Measurements from ENCODE around the gene ITGB2. TPM values are rescaled to one million over a fixed set of nuclear protein-coding genes. Genes with fewer than 3 reads are reported as not detected.

The ITGB2 gene
- total RNA-seq, 1 donor from 2014 or later, result 0.91 TPM

GRCh38 chr21:44862869-44863685 is 57.6 kb downstream of the ITGB2 start:
- peak; percentile 17 for DNase-seq
- Mint-ChIP-seq H3K36me3 (ENCODE audit: unreplicated experiment) (no peaks in the 10 kb centered on the region), H3K4me3 (ENCODE audit: unreplicated experiment) (peak overlapping the region; percentile 12), H3K27ac (ENCODE audit: unreplicated experiment) (peak overlapping the region; percentile 49), H3K27me3 (ENCODE audit: unreplicated experiment) (peaks cover 18% of the 10 kb centered on the region), H3K9me3 (ENCODE audit: unreplicated experiment) (peaks cover 20% of the 10 kb centered on the region), H3K4me1 (ENCODE audit: low read depth, unreplicated experiment) (peaks cover 66% of the 10 kb centered on the region)
- TF ChIP-seq CTCF (IDR thresholded peaks at IDR 0.05; ENCODE audit: partially characterized antibody, unreplicated experiment), result no peak

GRCh38 chr21:44858791-44859190 is 61.9 kb downstream of the ITGB2 start:
- Mint-ChIP-seq H3K4me1 (ENCODE audit: low read depth, unreplicated experiment) (peaks cover 50% of the 10 kb centered on the region), H3K36me3 (ENCODE audit: unreplicated experiment) (no peaks in the 10 kb centered on the region), H3K9me3 (ENCODE audit: unreplicated experiment) (peaks cover 16% of the 10 kb centered on the region), H3K27me3 (ENCODE audit: unreplicated experiment) (peaks cover 11% of the 10 kb centered on the region), H3K4me3 (ENCODE audit: unreplicated experiment) (no peak overlapping the region), H3K27ac (ENCODE audit: unreplicated experiment) (no peak overlapping the region)
- DNase-seq, result no peak
- no peak for TF ChIP-seq CTCF (IDR thresholded peaks at IDR 0.05; ENCODE audit: partially characterized antibody, unreplicated experiment)

- H3K4me1 Mint-ChIP-seq (ENCODE audit: low read depth, unreplicated experiment), result peaks cover 46% of the 10 kb centered on the region
- no peak for TF ChIP-seq CTCF (IDR thresholded peaks at IDR 0.05; ENCODE audit: partially characterized antibody, unreplicated experiment)
- no peak overlapping the region for H3K4me3 Mint-ChIP-seq (ENCODE audit: unreplicated experiment)
- peaks cover 9% of the 10 kb centered on the region for H3K27me3 Mint-ChIP-seq (ENCODE audit: unreplicated experiment)
- H3K9me3 Mint-ChIP-seq (ENCODE audit: unreplicated experiment), result peaks cover 16% of the 10 kb centered on the region
- no peak overlapping the region for H3K27ac Mint-ChIP-seq (ENCODE audit: unreplicated experiment)
- H3K36me3 Mint-ChIP-seq (ENCODE audit: unreplicated experiment), result no peaks in the 10 kb centered on the region
- no peak for DNase-seq
Observed at GRCh38 chr21:44858291-44858690, 62.4 kb downstream of the ITGB2 start.

GRCh38 chr21:44857127-44857892 is 63.4 kb downstream of the ITGB2 start:
- no peak overlapping the region for H3K27ac Mint-ChIP-seq (ENCODE audit: unreplicated experiment)
- no peaks in the 10 kb centered on the region for H3K36me3 Mint-ChIP-seq (ENCODE audit: unreplicated experiment)
- H3K27me3 Mint-ChIP-seq (ENCODE audit: unreplicated experiment), result peaks cover 10% of the 10 kb centered on the region
- DNase-seq, result no peak
- TF ChIP-seq CTCF (IDR thresholded peaks at IDR 0.05; ENCODE audit: partially characterized antibody, unreplicated experiment), result no peak
- peaks cover 16% of the 10 kb centered on the region for H3K9me3 Mint-ChIP-seq (ENCODE audit: unreplicated experiment)
- H3K4me3 Mint-ChIP-seq (ENCODE audit: unreplicated experiment), result no peak overlapping the region
- peaks cover 43% of the 10 kb centered on the region for H3K4me1 Mint-ChIP-seq (ENCODE audit: low read depth, unreplicated experiment)

GRCh38 chr21:44856131-44856530 is 64.6 kb downstream of the ITGB2 start:
- TF ChIP-seq CTCF (IDR thresholded peaks at IDR 0.05; ENCODE audit: partially characterized antibody, unreplicated experiment), result no peak
- peaks cover 10% of the 10 kb centered on the region for H3K27me3 Mint-ChIP-seq (ENCODE audit: unreplicated experiment)
- no peak overlapping the region for H3K4me3 Mint-ChIP-seq (ENCODE audit: unreplicated experiment)
- H3K36me3 Mint-ChIP-seq (ENCODE audit: unreplicated experiment), result no peaks in the 10 kb centered on the region
- peaks cover 11% of the 10 kb centered on the region for H3K9me3 Mint-ChIP-seq (ENCODE audit: unreplicated experiment)
- DNase-seq, result no peak
- peak overlapping the region; percentile 88 for H3K27ac Mint-ChIP-seq (ENCODE audit: unreplicated experiment)
- H3K4me1 Mint-ChIP-seq (ENCODE audit: low read depth, unreplicated experiment), result peaks cover 33% of the 10 kb centered on the region

Data from glutamatergic neuron (in vitro differentiated cells).